ENCODE data around the gene JPH2. TPM values are rescaled to one million over a fixed set of nuclear protein-coding genes. Genes with fewer than 3 reads are reported as not detected.
A peak's percentile ranks its signal among the peaks of the same experiment; 100 is the strongest.
"Not testable (repeated sequence)": the region's sequence is repeated elsewhere in the genome, so short reads cannot be mapped to it uniquely, and the experiment has no call there.

JPH2 gene
- 0.13 TPM for total RNA-seq

GRCh38 chr20:44187054-44187771 lies at the start of gene JPH2:
TSS of gene JPH2 (minus strand) at chr20:44187188. CDS start at chr20:44186705, 483 bp downstream.
- ATAC-seq: no peak
- no peak for DNase-seq (ENCODE audit: low spot score)

- DNase-seq (ENCODE audit: low spot score) (no peak), ATAC-seq (no peak)
Observed at GRCh38 chr20:44235702-44236101, 48.7 kb upstream of the JPH2 start.

GRCh38 chr20:44234566-44235317 lies 47.8 kb upstream of the JPH2 start:
- DNase-seq (ENCODE audit: low spot score) (no peak), ATAC-seq (no peak)

GRCh38 chr20:44233436-44234016 lies 46.5 kb upstream of the JPH2 start:
- DNase-seq (ENCODE audit: low spot score) (no peak), ATAC-seq (no peak)

GRCh38 chr20:44232469-44232856 lies 45.5 kb upstream of the JPH2 start:
- not testable (repeated sequence) for DNase-seq (ENCODE audit: low spot score); ATAC-seq

- ATAC-seq (no peak), DNase-seq (ENCODE audit: low spot score) (no peak)
Observed at GRCh38 chr20:44231713-44232468, 44.9 kb upstream of the JPH2 start.

GRCh38 chr20:44231193-44231592 lies 44.2 kb upstream of the JPH2 start:
- no peak for DNase-seq (ENCODE audit: low spot score)
- ATAC-seq: no peak

GRCh38 chr20:44228465-44229258 lies 41.7 kb upstream of the JPH2 start:
- no peak for DNase-seq (ENCODE audit: low spot score)
- no peak for ATAC-seq

GRCh38 chr20:44224637-44225036 lies 37.6 kb upstream of the JPH2 start:
- DNase-seq (ENCODE audit: low spot score): no peak
- no peak for ATAC-seq

- no peak for DNase-seq (ENCODE audit: low spot score)
Observed at GRCh38 chr20:44223721-44224120, 36.7 kb upstream of the JPH2 start.

GRCh38 chr20:44222633-44223368 lies 35.8 kb upstream of the JPH2 start:
- DNase-seq (ENCODE audit: low spot score) (no peak), ATAC-seq (no peak)

More at GRCh38 chr20:44223721-44224120, 36.7 kb upstream of the JPH2 start:
- no peak for ATAC-seq

GRCh38 chr20:44222027-44222426 lies 35.0 kb upstream of the JPH2 start:
- DNase-seq (ENCODE audit: low spot score) (no peak), ATAC-seq (no peak)

GRCh38 chr20:44221368-44221954 lies 34.5 kb upstream of the JPH2 start:
- DNase-seq (ENCODE audit: low spot score) (no peak), ATAC-seq (no peak)

GRCh38 chr20:44219791-44220190 lies 32.8 kb upstream of the JPH2 start:
- DNase-seq (ENCODE audit: low spot score) (no peak), ATAC-seq (no peak)

GRCh38 chr20:44219170-44219730 lies 32.3 kb upstream of the JPH2 start:
- DNase-seq (ENCODE audit: low spot score) (no peak), ATAC-seq (no peak)

GRCh38 chr20:44218446-44218845 lies 31.5 kb upstream of the JPH2 start:
- no peak for ATAC-seq
- DNase-seq (ENCODE audit: low spot score): no peak

- DNase-seq (ENCODE audit: low spot score) (peak; percentile 73), ATAC-seq (peak; percentile 96)
Observed at GRCh38 chr20:44217342-44218092, 30.5 kb upstream of the JPH2 start.

GRCh38 chr20:44215125-44215524 lies 28.1 kb upstream of the JPH2 start:
- DNase-seq (ENCODE audit: low spot score): peak; percentile 65

More at GRCh38 chr20:44215125-44215524, 28.1 kb upstream of the JPH2 start:
- peak; percentile 36 for ATAC-seq
